Cardiac muscle cell (in vitro differentiated cells and primary cell): ENCODE measurements around the gene RPS3. TPM values are rescaled to one million over a fixed set of nuclear protein-coding genes. Genes with fewer than 3 reads are reported as not detected.

ENCODE experiments used
- DNase-seq, 2 donors: peaks; one replicate each; pipeline versions ENCODE4 v3.0.0 to v3.0.0-alpha.2; 2010 to 2017; ENCODE audit warnings: low read depth in 1 of 2, low spot score in 1 of 2
- H3K27ac ChIP-seq: fragments of 200-600 bp; sonication (generic); 2 replicates; pipeline ENCODE4 v1.5.1; 2016
- H3K27me3 ChIP-seq: fragments of 200-600 bp; sonication (generic); 2 replicates; pipeline ENCODE4 v1.6.0; 2016; ENCODE audit warnings: control low read depth
- H3K36me3 ChIP-seq: fragments of 200-600 bp; sonication (generic); 2 replicates; pipeline ENCODE4 v1.5.1; 2016; ENCODE audit warnings: control low read depth
- H3K4me1 ChIP-seq: fragments of 200-600 bp; sonication (generic); 2 replicates; pipeline ENCODE4 v1.8.1; 2017; ENCODE audit warnings: low read depth, mild to moderate bottlenecking, mixed run types
- H3K4me3 ChIP-seq: fragments of 200-600 bp; sonication (generic); 2 replicates; pipeline ENCODE4 v1.5.1; 2016; ENCODE audit warnings: mild to moderate bottlenecking
- H3K9me3 ChIP-seq: fragments of 200-600 bp; sonication (generic); 2 replicates; pipeline ENCODE4 v1.5.1; 2017; ENCODE audit warnings: low read depth, mild to moderate bottlenecking, control low read depth
- polyA plus RNA-seq: library from polyadenylated mRNA; unstranded; fragments of >200 nt; fragmentation: Nextera tagmentation; extraction: Ambion mirVana; gene quantifications from 2 replicates; pipeline ENCODE4 v1.2.1, GENCODE V29; 2016
- total RNA-seq: library from RNA; depleted of rRNA; stranded (reverse); fragments of >200 nt; gene quantifications from 2 replicates; pipeline ENCODE4 v1.2.3, GENCODE V29; 2016
- TF ChIP-seq, protein P1 (sequence below): IDR thresholded peaks from 2 replicates; pipeline ENCODE4 v1.5.1; 2012; ENCODE audit warnings: low read depth, mild to moderate bottlenecking, low read length

The RPS3 gene
- total and polyA plus RNA-seq, 2 experiments from 2014 or later: 951 to 974 TPM

DNA sequence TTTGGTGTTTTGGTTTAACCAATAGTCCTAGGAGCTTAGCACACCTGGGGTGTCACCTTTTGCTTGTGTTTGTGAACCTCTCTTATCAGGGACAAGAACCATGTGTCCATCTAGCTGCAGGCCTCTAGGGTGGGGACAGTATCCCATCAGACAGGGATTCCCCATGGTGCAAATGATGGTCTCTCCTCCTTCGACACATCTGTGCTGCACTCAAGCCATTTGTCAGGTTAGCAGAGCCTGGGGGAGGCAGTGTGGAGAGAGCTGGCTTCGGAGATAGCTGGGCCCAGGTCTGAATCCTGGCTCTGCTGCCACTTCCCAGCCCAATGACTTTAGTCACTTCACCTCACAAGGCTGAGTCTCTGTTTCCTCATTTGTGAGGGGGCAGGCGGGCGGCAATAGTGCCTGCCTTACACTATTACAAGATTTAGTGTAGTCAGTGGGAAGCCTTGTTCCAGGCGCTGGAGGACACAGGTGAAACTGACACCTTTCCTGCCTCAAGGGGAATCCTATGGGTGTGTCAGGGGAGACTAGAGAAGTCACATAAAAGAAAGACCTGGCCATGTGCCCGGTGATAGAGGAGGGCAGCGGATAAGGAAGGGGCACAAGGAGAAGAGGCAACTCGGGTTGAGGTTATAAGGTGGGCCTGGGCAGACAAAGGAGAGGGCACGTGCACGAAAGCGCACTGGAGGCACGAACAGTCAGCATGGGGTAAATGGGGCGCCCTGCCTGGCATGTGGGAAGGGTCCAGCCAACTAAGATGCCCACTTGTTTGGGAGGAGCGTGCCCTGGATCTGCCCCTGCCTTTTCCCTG, 21.1 kb downstream of the RPS3 start:
- Histone ChIP-seq H3K9me3 (no peaks in the 10 kb centered on the region), H3K4me1 (peaks cover 19% of the 10 kb centered on the region), H3K27ac (no peak overlapping the region), H3K4me3 (no peak overlapping the region), H3K36me3 (peaks cover 17% of the 10 kb centered on the region), H3K27me3 (no peaks in the 10 kb centered on the region)
- TF ChIP-seq, protein P1, sequence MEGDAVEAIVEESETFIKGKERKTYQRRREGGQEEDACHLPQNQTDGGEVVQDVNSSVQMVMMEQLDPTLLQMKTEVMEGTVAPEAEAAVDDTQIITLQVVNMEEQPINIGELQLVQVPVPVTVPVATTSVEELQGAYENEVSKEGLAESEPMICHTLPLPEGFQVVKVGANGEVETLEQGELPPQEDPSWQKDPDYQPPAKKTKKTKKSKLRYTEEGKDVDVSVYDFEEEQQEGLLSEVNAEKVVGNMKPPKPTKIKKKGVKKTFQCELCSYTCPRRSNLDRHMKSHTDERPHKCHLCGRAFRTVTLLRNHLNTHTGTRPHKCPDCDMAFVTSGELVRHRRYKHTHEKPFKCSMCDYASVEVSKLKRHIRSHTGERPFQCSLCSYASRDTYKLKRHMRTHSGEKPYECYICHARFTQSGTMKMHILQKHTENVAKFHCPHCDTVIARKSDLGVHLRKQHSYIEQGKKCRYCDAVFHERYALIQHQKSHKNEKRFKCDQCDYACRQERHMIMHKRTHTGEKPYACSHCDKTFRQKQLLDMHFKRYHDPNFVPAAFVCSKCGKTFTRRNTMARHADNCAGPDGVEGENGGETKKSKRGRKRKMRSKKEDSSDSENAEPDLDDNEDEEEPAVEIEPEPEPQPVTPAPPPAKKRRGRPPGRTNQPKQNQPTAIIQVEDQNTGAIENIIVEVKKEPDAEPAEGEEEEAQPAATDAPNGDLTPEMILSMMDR: no peak
- DNase-seq: no peak

DNA sequence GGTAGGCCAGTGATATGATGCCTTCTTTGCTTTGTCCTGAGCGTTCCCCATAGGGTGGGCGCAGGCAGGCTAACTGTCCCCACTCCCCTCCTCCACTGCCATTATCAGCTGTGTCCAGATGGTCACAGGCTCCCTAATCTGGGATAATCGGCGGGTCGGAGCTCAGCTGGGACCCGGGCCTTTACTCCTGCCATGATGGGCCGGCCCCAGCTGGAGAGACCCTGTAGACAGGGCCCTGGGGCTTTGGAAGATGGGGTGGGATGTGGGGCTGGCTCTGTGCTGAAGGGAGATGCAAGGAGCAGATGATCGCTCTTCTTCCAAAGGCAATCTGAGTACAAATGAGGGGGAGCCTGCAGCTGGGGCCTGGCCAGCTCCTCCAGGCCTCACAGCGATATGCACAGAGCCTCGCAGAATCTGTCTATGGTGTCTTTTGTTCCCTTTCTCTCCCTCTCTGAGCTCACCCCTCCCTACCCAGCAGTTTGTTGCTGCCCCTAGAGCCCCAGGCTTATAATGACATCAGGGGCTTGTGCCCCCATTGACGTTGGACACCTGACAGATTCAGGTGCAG, 21.8 kb downstream of the RPS3 start:
- Histone ChIP-seq H3K9me3 (no peaks in the 10 kb centered on the region), H3K36me3 (peaks cover 17% of the 10 kb centered on the region), H3K27me3 (no peaks in the 10 kb centered on the region), H3K4me3 (no peak overlapping the region), H3K4me1 (peaks cover 19% of the 10 kb centered on the region), H3K27ac (peak overlapping the region; percentile 63)
- TF ChIP-seq, protein P1: no peak
- no peak for DNase-seq

- H3K4me1 ChIP-seq: peaks cover 19% of the 10 kb centered on the region
- TF ChIP-seq, protein P1: no peak
These were observed 22.6 kb downstream of the RPS3 start for GRCh38 chr11:75421902-75422247.

DNA sequence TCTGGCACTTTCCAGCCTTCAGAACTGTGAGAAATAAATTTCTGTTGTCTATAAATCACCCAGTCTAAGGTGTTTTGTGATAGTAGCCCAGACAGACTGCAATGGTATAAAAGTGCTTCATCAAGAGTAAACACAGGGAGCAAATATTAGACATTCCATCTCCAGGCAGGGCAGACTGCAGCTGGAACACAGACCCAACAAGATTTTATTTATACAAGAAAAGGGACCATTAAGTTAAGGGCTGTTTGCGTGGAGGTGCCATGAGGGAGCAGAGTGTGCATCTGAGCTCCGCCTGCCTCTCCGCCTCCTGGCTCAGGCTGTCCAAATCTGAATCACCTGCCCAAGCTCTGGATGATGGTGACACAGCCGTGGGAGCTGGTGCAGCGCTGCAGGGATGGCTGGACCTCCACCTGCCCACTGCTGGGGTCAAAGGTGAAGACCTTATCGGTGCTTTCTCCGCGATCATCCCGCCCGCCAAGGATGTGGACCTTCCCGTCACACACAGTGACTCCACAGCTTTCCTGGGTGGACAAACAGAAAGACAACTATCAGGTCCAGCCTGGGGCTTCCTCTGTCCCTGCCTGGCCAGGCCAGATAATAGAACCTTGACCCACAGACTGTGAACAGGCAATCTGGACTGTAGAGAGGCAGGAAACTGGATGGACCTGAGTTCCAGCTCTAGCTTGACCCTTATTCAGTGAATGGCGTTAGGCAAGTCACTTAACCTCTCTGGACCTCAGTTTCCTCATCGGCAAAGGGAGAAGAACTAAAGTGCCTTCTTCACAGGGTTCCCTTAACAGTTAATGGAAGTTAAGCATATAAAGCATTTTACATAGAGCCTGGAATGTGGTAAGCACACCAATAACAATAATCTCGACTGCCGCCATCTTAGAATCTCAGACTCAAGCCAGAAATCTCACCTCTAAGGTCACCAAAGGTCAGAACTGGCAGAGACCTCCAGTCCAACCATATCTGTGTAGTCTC, 23.2 kb downstream of the RPS3 start:
- Histone ChIP-seq H3K4me1 (peaks cover 19% of the 10 kb centered on the region), H3K9me3 (no peaks in the 10 kb centered on the region), H3K27ac (peak overlapping the region; percentile 63), H3K36me3 (peaks cover 10% of the 10 kb centered on the region), H3K4me3 (no peak overlapping the region), H3K27me3 (no peaks in the 10 kb centered on the region)
- TF ChIP-seq, protein P1: no peak
- DNase-seq: no peak

More at GRCh38 chr11:75421902-75422247, 22.6 kb downstream of the RPS3 start:
- H3K27ac ChIP-seq: peak overlapping the region; percentile 63
- peaks cover 13% of the 10 kb centered on the region for H3K36me3 ChIP-seq
- H3K9me3 ChIP-seq: no peaks in the 10 kb centered on the region
- no peaks in the 10 kb centered on the region for H3K27me3 ChIP-seq
- no peak for DNase-seq
- no peak overlapping the region for H3K4me3 ChIP-seq

GRCh38 chr11:75423721-75424120, 24.4 kb downstream of the RPS3 start:
- no peak for DNase-seq
- Histone ChIP-seq H3K36me3 (peaks cover 10% of the 10 kb centered on the region), H3K27ac (peak overlapping the region; percentile 63), H3K9me3 (no peaks in the 10 kb centered on the region), H3K27me3 (peaks cover 2% of the 10 kb centered on the region), H3K4me1 (peaks cover 19% of the 10 kb centered on the region), H3K4me3 (no peak overlapping the region)
- TF ChIP-seq, protein P1: no peak
